Stimulated activated CD4-positive, alpha-beta T cell treated with anti-CD3 and anti-CD28 coated beads, TNF-alpha, amount 100 ng/mL, for 1 hour (primary cell): ENCODE data around the gene MRPS5.

Source experiments
- DNase-seq, 3 donors: peaks; one replicate each; pipeline ENCODE4 v3.0.0-alpha.2; 2020; ENCODE audit warnings: low read depth in 3 of 3, low spot score in 1 of 3

The MRPS5 gene

DNA sequence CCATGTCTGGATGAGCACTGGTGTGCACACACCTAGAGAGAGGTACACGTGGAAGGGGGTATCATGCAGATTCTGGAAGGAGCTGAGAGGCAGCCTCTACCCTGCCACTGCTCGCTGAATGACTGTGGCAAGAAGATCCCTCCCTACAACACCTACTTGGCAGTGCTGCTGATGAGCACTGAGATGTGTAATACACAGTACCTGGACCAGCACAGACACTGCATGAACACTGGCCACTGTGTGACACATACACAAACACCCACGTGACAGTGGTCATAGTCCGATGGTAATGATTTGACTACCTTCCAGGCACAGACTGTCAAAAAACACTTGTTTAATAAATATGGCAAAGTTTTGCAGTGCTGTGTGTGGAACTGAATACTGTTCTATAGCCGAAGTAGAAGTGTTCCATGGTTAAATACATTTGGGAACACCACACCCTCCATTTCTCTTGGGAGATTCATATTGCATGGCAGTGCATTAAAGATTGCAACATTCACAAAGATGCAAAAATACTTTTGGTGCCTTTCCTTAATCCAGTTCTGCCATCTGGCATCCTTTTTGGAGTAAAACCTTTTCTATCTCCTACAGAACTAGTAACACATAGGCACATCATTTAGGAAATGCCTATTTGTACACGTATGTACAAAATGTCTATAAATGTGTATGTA is 29.6 kb downstream of the MRPS5 start:
- DNase-seq = no peak

DNA sequence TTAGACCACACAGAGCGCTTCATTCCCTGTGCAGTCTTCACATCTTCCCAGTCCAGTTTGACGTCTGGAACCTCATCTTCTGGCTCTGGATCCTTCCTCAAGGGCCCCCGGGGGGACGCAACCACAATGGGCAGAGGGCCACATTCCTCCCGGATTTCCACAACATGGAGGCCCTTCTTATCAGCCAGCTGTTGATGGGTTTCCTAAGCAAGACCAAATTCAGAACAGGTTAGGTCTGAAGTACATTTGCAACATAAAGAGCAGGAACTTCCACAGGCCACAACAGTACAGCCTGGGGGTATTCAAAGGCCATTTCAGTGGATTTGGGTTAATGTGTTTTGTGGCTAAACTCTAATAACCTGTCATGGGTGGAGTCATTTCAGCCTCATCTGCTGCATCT is 34.2 kb downstream of the MRPS5 start:
- DNase-seq = no peak

DNA sequence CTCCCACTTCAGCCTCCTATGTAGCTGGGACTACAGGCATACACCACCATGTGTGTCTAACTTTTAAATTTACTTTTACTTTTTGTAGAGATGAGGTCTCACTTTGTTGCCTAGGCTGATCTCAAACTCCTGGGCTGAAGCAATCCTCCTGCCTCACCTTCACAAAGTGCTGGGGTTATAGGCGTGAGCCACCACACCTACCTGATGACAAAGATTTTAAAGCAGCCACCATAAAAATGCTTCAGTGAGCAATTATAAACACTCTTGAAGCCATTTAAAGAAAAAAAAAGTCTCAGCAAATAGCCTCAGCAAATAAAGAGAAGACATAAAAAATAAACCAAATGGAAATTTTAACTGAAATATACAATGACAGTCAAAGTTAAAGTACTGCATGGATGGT is 35.6 kb downstream of the MRPS5 start:
- no peak for DNase-seq

DNA sequence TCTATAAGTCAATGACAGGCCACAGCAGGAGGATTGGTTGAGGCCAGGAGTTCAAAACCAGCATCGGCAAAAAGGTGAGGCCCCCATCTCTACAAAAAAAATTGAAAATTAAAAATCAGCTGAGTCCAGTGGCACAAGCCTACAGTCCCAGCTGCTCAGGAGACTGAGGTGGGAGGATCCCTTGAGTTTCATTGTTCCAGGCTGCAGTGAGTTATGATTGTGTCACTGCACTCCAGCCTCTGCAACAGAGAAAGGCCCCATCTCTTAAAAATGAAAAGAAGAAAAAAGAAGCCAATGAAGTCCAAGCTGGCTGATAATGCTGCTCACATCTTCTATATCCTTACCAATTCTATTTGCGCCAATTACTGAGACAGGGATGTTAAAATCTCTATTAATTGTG is 39.1 kb downstream of the MRPS5 start:
- DNase-seq = no peak

DNA sequence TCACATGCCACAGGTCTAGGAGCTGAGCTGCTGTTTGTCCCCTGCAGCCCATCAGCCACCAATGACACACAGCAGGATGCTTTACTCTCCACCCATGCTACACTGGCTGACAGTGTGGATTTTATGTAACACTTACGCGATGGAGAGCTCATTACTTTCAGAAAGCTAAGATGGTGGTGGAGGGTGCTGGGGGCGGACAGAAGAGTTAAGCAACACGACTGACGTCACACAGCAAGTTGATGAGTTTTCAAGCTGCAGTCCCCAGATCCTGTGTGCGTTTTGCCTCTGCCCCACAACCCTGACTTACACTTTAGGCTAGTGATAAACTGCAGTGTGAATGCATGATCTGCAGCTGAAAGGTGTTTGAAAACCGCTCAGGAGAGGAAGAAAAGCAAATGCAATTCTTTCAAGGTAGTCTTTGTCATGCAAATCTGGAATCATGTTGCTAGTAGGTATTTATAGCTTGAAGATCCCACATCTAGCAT is 42.4 kb downstream of the MRPS5 start:
- DNase-seq = no peak

DNA sequence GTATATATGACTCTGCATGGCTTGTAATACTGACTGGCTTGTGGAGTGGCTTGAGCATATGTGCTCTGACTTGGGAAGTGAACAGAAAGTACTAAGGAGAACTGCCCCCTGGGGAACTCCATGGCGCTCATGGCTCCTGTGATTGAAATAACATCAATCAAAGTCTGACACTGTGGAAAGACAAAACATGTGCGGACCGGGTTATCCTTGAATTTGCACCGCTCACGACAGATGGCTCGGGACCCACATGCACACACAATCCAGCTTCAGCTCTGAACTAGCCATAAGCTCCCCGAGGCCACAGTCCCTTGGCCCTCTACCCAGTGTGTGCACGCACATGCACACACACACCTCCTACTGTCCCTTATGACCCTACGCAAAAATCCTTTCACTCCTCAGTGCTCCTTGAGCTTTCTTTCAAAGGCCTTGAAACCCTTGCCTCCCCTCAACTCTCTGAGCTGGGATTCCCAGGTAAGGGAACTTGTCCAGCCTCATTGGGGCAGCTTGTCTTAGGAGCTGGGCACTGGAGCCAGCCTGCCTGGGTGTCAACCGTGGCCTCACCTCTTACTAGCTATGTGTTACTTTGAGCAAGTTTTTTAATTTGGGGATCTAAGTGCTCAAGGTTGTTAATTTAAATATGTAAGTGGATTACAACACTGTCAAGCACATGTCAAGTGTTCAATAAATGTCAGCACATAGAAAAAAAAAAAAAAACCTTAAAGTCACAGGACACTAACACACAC is 43.6 kb downstream of the MRPS5 start:
- no peak for DNase-seq

DNA sequence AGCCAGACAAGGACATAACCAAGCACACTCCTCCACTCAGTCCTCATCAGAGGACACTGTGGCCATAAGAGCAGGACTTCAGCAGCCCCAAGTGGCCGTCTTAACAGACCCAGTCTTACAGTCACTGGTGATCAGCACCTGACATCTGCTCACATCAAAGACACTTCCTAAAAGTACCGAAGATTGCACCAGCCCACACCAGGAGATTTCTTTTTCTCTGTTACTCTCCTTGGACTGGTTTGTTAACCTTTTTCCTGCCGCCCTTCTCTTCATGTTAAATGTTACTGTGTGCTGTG is 44.1 kb downstream of the MRPS5 start:
- DNase-seq = no peak

DNA sequence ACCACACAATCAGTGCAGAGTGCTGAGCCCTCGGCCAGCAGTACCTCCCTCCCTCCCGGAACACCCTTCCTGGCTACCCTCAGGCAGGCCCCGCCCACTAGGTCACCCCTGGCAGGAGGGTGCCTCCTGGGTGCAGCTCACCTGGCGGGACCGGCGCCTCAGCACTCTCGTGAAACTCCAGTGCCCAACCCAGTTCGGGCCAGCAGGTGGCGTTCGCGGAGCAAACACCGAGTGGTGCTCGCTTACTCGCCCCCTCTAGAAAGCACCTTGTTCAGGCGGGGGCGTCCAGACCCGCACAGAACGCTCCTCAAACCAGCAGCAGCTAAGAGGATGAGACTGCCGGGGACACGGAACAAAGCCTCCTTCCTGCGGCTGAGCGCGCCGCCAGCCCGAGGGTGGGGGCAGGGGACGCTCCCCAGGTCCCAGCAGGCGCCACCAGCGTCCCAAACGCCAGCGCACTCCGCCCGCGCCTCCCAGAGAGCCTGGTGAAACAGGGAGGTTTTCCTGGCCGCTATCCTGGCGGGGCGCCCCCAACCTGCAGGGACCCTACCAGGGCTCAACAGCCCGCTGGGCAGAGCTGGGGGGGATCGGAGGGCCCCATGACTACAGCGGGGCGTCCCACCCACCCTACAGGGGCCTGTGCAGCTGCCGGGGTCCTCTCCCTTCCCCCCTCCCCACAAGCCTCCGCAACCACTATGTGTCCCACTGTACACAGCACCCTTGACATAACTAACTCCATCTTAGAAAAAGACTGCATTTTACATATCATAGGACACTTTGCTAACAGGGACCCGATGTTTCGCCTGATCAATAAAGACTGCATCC is 44.7 kb downstream of the MRPS5 start:
- DNase-seq = peak; percentile 81 to 85 (median 84)

DNA sequence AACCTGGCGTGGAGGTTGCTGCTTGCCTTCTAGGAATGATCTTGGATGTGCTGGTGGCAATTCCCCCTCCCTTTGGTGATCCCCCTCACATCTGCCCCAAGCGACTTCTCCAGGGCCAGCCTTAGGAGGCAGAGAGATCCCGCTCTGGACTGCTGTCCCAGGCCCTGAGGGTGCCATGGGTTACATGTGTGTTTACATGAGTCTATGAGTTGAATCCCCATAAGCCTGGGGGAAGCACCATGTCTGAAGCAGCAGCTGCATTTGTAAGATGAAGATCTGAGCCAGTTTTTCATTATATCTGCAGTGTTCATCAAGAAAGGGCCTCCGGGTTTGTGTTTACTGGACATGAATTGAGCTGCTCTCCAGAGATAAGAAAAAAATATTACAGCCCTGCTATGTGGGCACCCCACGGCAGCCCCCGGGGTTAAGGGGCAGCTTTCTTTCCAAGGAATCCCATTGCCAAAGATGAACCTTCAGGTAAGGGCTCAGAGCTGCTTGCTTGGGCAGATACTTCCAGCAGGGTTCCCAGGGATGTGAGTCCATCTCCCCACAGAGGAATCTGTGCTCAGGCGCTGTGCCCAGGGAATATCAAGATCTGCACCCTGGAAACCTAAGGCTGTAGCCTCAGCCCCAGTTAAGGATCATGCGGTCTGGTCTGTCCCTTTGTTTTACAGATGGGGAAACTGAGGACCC is 46.0 kb downstream of the MRPS5 start:
- DNase-seq = no peak

DNA sequence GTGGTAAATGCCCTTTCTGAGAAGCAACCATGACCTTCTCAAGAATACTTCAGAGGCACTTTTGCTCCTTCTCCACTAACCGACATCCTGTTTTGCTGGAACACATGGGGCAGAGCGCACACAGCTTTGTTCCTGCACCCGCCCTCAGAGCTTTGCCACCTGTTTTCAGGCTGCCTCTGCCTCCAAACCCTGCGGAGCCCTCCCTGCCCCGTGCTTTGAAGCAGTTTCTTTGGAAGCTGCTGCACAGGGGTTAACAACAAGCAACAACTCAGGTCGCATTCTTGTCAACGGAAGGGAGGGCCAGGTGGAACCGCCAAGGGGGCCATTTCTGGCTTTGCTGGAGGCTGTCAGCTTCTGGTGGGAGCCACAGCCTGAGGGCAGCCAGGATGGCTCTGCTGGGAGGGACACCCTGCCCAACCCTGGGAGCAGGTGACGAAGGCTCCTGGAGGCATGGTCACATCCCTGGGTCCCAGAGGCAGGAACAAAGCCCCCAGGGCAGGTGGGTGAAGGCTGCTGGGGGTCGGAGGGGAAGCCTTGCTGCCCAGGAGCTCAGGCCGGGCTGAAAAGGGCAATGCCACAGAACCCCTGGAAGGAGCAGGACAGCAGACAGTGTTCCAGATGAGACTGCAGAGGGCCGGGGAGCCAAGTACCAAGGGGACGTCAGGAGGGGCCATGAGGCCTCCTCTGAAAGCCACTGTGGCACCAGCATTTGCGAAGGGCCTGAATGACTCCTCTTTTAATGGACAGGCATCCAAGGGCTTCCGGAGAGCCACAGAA is 46.8 kb downstream of the MRPS5 start:
- peak in 2 of 3 donors; percentile 41 to 57 for DNase-seq

DNA sequence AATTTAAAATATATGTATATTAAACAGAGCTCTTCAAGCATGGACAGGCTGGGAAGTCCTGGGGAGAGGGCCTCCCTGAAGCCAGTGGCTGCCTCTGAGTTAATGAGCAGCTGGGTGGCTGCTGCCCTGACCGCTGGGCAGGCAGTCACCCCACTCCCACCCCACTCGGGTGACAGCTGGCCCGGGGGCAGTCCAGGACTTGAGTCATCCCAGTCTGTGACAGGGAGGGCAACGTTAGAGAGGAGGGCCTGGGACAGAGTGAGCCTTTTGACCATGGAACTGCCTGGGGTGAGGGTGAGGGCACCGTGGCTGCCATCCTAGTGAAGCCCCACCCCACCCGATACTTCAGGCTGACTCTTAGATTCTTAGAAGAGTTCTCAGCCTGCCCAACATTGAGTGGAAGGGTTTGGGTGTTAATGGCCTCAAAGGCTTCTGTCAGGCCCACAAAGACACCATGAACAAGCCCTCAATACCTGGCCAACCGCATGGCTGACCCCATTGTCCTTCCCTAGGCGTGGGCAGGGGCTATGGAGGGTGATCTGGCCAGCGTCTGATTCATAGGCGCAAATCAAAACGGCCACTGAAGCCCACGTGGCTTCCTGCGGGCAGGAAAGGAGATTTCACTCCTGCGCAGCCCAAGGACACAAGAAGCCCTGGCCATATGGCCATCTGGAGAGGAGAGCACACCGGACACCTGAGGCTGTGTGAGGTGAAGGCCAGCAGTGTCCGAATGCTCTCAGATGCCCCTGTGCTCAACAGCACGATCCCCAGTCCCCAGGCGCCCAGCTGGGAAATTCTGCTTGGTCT is 47.5 kb downstream of the MRPS5 start:
- no peak for DNase-seq

DNA sequence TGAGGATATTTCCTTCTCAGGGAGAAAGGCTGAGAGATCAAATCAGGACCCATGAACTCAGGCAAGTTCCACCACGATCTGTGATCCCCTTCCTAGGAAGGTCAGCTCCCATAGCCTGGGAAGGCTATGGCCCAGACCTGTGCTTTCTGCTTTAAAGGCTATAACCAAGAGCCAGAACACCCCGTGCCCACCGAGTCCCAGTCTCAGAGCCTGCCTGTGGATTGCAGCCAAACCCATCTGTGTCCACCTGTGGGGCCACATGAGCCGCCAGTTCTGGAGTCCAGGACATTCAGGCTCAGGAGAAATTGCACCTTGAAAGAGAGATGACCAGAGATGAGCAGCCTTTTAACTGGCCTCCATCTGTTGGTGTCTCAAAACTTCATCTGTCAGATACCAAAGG is 49.2 kb downstream of the MRPS5 start:
- DNase-seq = no peak

DNA sequence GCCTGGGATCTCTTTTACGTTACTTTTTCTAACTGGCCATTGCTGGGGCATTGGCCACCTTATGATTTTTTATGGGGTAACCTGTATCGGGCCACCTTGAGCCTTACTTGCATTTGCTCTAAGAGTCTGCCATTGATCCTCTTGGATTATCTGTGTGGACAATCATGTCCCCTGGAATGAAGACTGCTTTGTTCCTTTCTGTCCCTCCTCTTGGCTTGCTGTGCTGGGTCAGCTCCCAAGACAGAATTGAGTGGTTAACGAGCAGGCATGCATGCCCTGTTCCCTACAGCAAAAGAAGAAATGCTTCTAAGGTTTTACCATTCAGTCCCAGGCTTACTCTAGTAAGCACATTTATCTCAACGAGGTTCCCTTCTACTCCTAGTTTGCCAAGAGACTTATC is 49.8 kb downstream of the MRPS5 start:
- DNase-seq = no peak

DNA sequence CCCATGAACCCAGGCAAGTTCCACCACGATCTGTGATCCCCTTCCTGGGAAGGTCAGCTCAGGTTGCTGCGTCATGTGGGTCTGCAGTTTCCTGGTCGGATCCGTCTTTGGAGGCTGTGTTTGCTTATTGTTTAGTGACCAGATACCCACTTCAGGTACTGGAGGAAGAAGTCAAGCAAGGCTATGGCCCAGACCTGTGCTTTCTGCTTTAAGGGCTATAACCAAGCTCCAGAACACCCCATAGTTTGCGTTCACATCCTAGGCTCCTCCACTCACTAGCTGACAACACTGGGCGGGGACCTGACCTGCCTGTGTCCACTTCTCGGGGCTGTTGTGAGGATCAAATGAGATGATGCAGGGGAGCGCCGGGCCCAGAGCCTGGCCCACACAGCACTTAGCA is 52.1 kb downstream of the MRPS5 start:
- no peak for DNase-seq

DNA sequence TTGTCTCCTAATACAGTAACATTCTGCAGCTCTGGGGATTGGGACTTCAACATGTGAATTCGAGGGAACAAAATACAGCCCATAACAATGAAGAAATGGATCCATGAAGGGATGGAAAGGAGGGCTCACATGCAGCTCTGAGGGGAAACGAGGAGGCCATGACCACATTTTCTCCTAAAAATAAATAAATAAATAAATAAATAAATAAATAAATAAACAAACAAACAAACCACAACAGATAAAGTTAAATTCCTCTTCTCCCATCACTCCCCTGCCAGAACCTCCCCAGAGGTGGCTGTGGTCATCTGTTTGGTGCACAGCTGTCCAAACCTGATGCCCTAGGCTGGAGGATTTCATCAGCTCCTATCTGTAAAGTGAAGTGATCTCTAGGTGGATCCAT is 53.4 kb downstream of the MRPS5 start:
- no peak for DNase-seq

DNA sequence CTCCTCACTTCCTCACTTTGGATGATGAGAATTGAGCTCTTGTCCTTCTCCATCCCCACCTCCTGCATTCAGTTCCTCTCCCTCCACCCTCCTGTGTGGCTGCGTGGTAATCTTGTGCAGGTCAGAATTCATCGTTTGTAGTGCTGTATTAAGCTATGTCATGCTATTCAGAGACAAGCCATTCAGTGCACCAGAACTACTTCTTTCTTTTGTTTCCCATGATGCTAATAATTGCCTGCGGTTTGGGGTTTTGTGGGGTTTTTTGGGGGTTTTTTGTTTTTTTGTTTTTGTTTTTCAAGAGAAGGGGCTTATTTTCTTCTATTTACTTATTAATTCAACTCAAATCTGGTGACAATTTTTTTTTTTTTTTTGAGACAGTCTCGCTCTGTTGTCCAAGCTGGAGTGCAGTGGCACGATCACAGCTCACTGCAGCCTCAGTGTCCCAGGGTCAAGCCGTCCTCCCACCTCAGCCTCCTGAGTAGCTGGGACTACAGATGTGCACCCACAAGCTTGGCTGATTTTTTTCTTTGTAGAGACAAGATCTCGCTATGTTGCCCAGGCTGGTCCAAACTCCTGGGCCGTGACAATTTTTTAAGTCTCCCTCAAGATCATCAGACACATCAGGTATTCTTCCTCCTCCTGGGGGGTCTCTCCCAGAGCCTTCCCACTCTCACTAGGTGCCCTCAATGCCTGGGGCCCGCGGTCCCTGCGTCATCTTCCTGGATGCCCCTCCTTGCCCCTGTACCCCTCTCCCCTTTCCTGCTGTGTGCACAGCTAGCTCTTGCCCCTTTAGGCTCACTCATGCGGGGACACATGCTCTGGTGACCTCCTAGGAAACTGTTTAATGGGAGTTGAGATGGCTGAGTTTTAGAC is 58.3 kb downstream of the MRPS5 start:
- no peak for DNase-seq

DNA sequence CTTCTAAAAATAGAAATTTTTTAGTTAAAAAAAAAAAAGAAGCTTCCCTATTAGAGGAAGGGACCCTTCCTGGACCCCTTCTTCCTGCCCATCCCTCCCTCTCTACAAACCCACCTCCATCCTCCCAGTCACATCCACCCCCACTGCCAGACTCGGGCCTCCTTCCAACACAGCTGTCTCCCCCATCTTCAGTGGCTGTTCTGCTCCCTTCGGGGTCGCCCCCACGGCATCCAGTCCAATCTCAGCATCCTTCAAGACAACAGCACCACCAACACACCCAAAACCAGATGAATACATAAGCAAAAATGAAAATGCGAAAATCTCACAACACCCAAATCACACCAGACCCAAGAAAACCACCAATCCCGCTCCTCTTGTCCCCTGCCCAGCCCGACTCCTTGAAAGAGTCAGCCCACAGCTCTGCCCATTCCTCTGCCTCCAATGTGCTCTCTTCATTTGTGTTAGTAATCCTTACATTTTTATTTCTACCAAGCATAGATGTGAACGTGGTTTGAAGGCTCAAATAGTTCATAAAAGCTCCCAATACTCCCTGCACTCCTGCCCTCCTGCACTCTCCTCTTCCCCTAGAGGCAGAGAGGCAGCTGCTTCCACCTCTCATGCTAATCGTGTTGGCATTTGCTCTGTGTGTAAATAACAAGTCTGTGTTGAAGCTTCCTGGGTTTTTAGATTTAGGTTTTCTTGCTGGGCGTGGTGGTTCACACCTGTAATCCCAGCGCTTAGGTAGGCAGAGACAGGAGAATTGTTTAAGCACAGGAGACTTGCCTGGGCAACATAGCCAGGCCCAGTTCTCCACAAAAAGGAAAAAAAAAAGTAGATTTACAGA is 59.1 kb downstream of the MRPS5 start:
- DNase-seq = no peak

DNA sequence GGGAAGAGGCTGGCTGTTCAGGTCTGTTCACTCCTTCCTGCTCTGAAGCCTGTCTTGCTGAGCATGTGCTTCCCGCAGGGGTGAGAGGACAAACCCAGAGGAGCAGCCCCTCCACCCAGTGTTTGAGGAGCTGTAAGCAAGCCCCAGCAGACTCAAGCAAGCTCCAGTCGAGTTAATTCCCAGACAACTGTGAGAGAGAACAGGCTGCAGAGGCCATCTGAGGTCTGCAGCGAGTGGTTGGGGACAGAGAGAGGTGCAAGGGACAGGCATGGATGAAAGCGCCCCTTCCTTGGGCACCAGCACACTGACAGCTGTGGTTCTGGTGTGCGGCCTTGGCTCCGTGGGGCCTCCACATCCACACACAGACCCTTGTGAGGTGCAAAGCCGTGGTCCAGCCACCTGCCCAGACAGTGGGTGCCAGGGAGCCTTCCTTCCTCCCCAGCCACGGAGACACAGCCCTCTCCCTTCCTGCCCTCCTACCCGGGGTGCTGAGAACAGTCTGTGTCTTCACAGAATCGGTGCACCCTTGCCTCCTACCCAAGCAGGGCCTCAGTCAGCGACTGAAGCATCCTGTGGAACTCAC is 59.9 kb downstream of the MRPS5 start:
- no peak for DNase-seq
